ENCODE results near the gene RAB11A.

DNA sequence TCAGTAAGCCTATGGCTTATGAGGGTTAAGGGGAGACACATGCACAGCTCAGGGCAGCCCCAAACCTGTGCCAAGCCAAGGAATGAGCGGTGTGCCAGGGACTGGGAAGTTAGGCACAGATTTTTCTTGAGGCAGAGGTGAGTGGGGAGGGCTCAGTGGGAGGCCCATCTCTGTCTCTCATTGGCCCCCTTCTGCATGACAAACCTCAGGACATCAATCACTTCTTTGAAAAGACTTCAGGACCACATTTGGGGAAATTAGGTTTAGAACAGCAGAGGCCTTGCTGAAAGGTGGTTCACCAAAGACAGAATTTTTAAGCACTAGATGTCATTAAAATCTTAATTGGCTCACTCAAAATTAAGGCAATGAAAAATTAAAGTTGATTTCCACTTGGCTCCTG lies 57.2 kb downstream of the RAB11A start:
- no peak for TF ChIP-seq POLR2A (IDR thresholded peaks at IDR 0.05)
- TF ChIP-seq, protein P1, sequence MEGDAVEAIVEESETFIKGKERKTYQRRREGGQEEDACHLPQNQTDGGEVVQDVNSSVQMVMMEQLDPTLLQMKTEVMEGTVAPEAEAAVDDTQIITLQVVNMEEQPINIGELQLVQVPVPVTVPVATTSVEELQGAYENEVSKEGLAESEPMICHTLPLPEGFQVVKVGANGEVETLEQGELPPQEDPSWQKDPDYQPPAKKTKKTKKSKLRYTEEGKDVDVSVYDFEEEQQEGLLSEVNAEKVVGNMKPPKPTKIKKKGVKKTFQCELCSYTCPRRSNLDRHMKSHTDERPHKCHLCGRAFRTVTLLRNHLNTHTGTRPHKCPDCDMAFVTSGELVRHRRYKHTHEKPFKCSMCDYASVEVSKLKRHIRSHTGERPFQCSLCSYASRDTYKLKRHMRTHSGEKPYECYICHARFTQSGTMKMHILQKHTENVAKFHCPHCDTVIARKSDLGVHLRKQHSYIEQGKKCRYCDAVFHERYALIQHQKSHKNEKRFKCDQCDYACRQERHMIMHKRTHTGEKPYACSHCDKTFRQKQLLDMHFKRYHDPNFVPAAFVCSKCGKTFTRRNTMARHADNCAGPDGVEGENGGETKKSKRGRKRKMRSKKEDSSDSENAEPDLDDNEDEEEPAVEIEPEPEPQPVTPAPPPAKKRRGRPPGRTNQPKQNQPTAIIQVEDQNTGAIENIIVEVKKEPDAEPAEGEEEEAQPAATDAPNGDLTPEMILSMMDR (IDR thresholded peaks at IDR 0.05) = no peak
